GM12878 (cell line): ENCODE results near the gene MYO9B. TPM values are rescaled to one million over a fixed set of nuclear protein-coding genes. Genes with fewer than 3 reads are reported as not detected.
A peak's percentile ranks its signal among the peaks of the same experiment; 100 is the strongest.

Source experiments
- ATAC-seq: fragments of 200-7000 bp; cut with Tn5 transposase; 3 replicates; pipeline ENCODE4 v1.9.1; 2020; ENCODE audit warnings: mild to moderate bottlenecking, moderate library complexity
- BruUV-seq: library from RNA; stranded (reverse); fragments of 400-500 nt; replicated peaks from 2 replicates; lab custom pipeline; 2021; lab: Mats Ljungman, UMichigan
- CTCF ChIA-PET: fragments of 300-600 bp; sonication (Branson Sonifier 250); formaldehyde crosslinking; extraction: SDS; loops from one replicate; lab custom pipeline; 2021; ENCODE audit warnings: inconsistent platforms; lab: Yijun Ruan, JAX
- POLR2A ChIA-PET: fragments of 350-600 bp; formaldehyde crosslinking; extraction: SDS; loops from one replicate; lab custom pipeline; 2021; ENCODE audit warnings: inconsistent platforms; lab: Charles Lee
- RAD21 ChIA-PET: fragments of 300-600 bp; sonication (Branson Sonifier 250); formaldehyde crosslinking; loops from one replicate; lab custom pipeline; 2023; ENCODE audit warnings: antibody characterized with exemption; ENCODE audit not compliant: unreplicated experiment; lab: Charles Lee
- SMC1A ChIA-PET: fragments of 300-600 bp; sonication (Branson Sonifier 250); formaldehyde crosslinking; loops from one replicate; lab custom pipeline; 2023; ENCODE audit not compliant: unreplicated experiment, uncharacterized antibody; lab: Charles Lee
- DNase-seq: peaks from one replicate; pipeline ENCODE4 v3.0.0-alpha.2; 2011; ENCODE audit warnings: low read depth, low spot score
- FAIRE-seq: peaks from 3 replicates; lab custom pipeline; 2011; peaks lifted over from hg19 to GRCh38; lab: Jason Lieb, UNC
- H2AFZ ChIP-seq: 2 replicates; pipeline ENCODE4 v1.6.0; 2011; ENCODE audit warnings: low read depth, low read length, control low read depth; ENCODE audit not compliant: control insufficient read depth
- H3K27ac ChIP-seq: 2 replicates; pipeline ENCODE4 v1.5.1; 2011; ENCODE audit warnings: control low read depth; ENCODE audit not compliant: control insufficient read depth, insufficient read depth
- H3K27me3 ChIP-seq, 2 experiments: replicated peaks in 1 of 2; 2 replicates each; pipeline versions ENCODE4 v1.6.0 to v1.6.1; 2011; ENCODE audit warnings: low read length in 1 of 2; ENCODE audit not compliant: control insufficient read depth in 2 of 2, insufficient read depth in 2 of 2
- H3K36me3 ChIP-seq, 2 experiments: 2 replicates each; pipeline ENCODE4 v1.5.1; 2011; ENCODE audit warnings: low read length in 1 of 2; ENCODE audit not compliant: control insufficient read depth in 2 of 2, insufficient read depth in 2 of 2
- H3K4me1 ChIP-seq: 2 replicates; pipeline ENCODE4 v1.6.1; 2011; ENCODE audit warnings: mild to moderate bottlenecking, low read length, moderate library complexity, mixed read lengths; ENCODE audit not compliant: control insufficient read depth, insufficient read depth
- H3K4me2 ChIP-seq: 2 replicates; pipeline ENCODE4 v1.6.0; 2011; ENCODE audit warnings: control low read depth; ENCODE audit not compliant: control insufficient read depth, insufficient read depth
- H3K4me3 ChIP-seq: fragments of 200-600 bp; sonication (generic); 2 replicates; pipeline ENCODE4 v1.5.1; 2016
- H3K79me2 ChIP-seq: 2 replicates; pipeline ENCODE4 v1.6.0; 2011; ENCODE audit warnings: low read length; ENCODE audit not compliant: control insufficient read depth, insufficient read depth
- H3K9ac ChIP-seq: 2 replicates; pipeline ENCODE4 v1.8.0; 2011; ENCODE audit warnings: low read length, control low read depth, mixed read lengths; ENCODE audit not compliant: control insufficient read depth, insufficient read depth
- H3K9me3 ChIP-seq: replicated peaks from 3 replicates; pipeline ENCODE4 v1.5.1; 2011; ENCODE audit warnings: mild to moderate bottlenecking, low read length; ENCODE audit not compliant: control insufficient read depth, insufficient read depth
- H4K20me1 ChIP-seq: 2 replicates; pipeline ENCODE4 v1.6.0; 2011; ENCODE audit not compliant: control insufficient read depth, insufficient read depth
- CEBPB ChIP-seq, 2 experiments: fragments of 150-350 bp in 1 of 2; IDR thresholded peaks; 2 replicates each; pipeline ENCODE4 v1.6.1; 2012 to 2014; ENCODE audit warnings: low read depth in 2 of 2, low read length in 2 of 2, borderline replicate concordance in 1 of 2, inconsistent platforms in 1 of 2
- HDGF ChIP-seq: fragments of 450-650 bp; IDR thresholded peaks from 2 replicates; pipeline ENCODE4 v1.6.1; 2016; ENCODE audit warnings: antibody characterized with exemption
- NBN ChIP-seq: fragments of 450-650 bp; IDR thresholded peaks from 2 replicates; pipeline ENCODE4 v1.6.1; 2016
- NR2C2 ChIP-seq: IDR thresholded peaks from 2 replicates; pipeline ENCODE4 v1.6.1; 2011; ENCODE audit warnings: borderline replicate concordance, low read depth; ENCODE audit not compliant: control insufficient read depth, insufficient read length
- RAD51 ChIP-seq: fragments of 450-650 bp; IDR thresholded peaks from 2 replicates; pipeline ENCODE4 v1.6.1; 2016; ENCODE audit warnings: moderate library complexity, mild to moderate bottlenecking, inconsistent platforms
- RBBP5 ChIP-seq: fragments of 200-600 bp; sonication (generic); conservative IDR thresholded peaks from 2 replicates; pipeline ENCODE4 v1.6.1; 2016
- WGBS: methylation state at CpG from one replicate; pipeline ENCODE4 v1.1.6; 2016; ENCODE audit warnings: low lambda C conversion rate; ENCODE audit not compliant: insufficient replicate concordance, insufficient coverage; ENCODE audit errors: missing lambda C conversion rate; 5-methylcytosine and 5-hydroxymethylcytosine counted together
- in situ Hi-C: fragments of 300-500 bp; cut with MboI; formaldehyde crosslinking; loops from 9 replicates; pipeline ENCODE4 v1.14.3; 2018; ENCODE audit warnings: mixed read lengths
- intact Hi-C: fragments of 100-400 bp; cut with micrococcal nuclease; formaldehyde crosslinking; loops from one replicate; pipeline ENCODE4 v1.14.2; 2022; ENCODE audit not compliant: unreplicated experiment
- polyA plus RNA-seq, 11 experiments: library from polyadenylated mRNA; depleted of rRNA in 4 of 11; unstranded in 6 of 11; stranded (reverse) in 5 of 11; fragments of >200 nt; fragmentation: Nextera tagmentation in 4 of 11; fragmentation: Illumina TruSeq in 1 of 11; extraction: Ambion mirVana in 4 of 11; extraction: Trizol in 1 of 11; gene quantifications; 1 replicate in 1 of 11; 2 replicates in 10 of 11; pipeline versions ENCODE4 v1.2.1 to v1.2.3, GENCODE V29; 2011 to 2016; ENCODE audit warnings: inconsistent platforms in 2 of 11, missing spikeins in 2 of 11, low read depth in 1 of 11
- total RNA-seq, 4 experiments: library from RNA; depleted of rRNA in 3 of 4; stranded (reverse); fragments of >200 nt in 3 of 4; fragmentation: Illumina TruSeq in 1 of 4; extraction: Trizol in 1 of 4; gene quantifications; 2 replicates each; pipeline versions ENCODE4 v1.2.1 to v1.2.3, GENCODE V29; 2013 to 2021

The MYO9B gene
- total and polyA plus RNA-seq, 10 of the 15 experiments (the other 5 are each of a cell fraction or from before 2014, with no cell fraction given), result 5.4 to 165 (median 45.8) TPM

DNA sequence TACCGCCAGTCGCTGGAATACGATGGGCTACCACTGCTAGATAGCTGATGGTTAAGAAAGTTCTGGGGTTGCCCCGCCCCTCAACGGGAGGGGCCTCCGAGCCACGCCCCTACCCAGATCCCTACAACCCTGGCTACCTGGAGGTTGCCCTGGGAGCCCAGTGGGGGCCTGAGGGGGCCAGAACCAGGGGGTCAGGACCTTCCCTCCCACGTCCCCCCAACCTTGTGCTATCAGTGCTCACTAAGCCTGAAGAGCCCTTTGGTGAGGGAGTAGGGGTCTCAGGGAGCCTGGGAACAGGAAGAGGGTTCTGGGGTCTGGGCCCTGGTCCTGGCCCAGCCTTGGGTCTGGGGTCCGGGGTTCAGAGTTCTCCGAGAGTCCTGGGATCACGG, 159.3 kb downstream of the MYO9B start:
- WGBS, result 2% methylated on average over 11 of the region's 11 CpGs
- 0 out of 2 replicates have a peak, but pooled peaks cover 4% of the 10 kb centered on the region for H3K4me1 ChIP-seq
- intact Hi-C loops, result loop anchor here (2.0 kb wide), 1 partner anchor 160 kb away; the partner anchor contains the start of genes HAUS8 and MYO9B
- H3K4me2 ChIP-seq, result peak overlapping the region; percentile 98
- ChIA-PET CTCF (interaction anchor here (0.6 to 3.9 kb wide), 13 partner anchors 9 to 166 kb away, joined by 3 to 24 read pairs (median 5); partner anchors contain the start of genes OCEL1, USE1 and USHBP1), SMC1A (interaction anchor here (0.7 to 1.8 kb wide), 7 partner anchors 8 to 167 kb away, joined by 3 to 8 read pairs (median 3); partner anchors contain the start of genes BABAM1 and OCEL1), POLR2A (interaction anchor here (0.6 to 3.3 kb wide), 10 partner anchors 9 to 584 kb away, joined by 3 to 31 read pairs (median 4); partner anchors contain the start of genes NR2F6, OCEL1 and USE1), RAD21 (interaction anchor here (0.5 to 3.1 kb wide), 14 partner anchors 9 to 514 kb away, joined by 3 to 21 read pairs (median 4); partner anchors contain the start of genes BABAM1, HAUS8, OCEL1 and USE1)
- H3K79me2 ChIP-seq, result peaks cover 10% of the 10 kb centered on the region
- ATAC-seq (peak; percentile 90), FAIRE-seq (peak; percentile 66), DNase-seq (no peak)
- no peaks in the 10 kb centered on the region; a peak in 1 of 4 replicates for H3K36me3 ChIP-seq
- TF ChIP-seq RAD51 (no peak), CEBPB (IDR thresholded peaks at IDR 0.05; ENCODE audit: borderline replicate concordance in 1 of 2, low read depth in 2 of 2, low read length in 2 of 2) (no peak), HDGF (0 out of 2 replicates have a peak, but pooled peaks have one; percentile 58), RBBP5 (no peak), NR2C2 (no peak), NBN (no peak; the same call in 1 of the 2 replicates)
- peak overlapping the region; percentile 77 for H3K9ac ChIP-seq
- peak overlapping the region; percentile 90 for H2AFZ ChIP-seq
- BruUV-seq, result no TSS peak
- peak overlapping the region; percentile 89 for H3K4me3 ChIP-seq
- in situ Hi-C loops, result no loop called here
- peak overlapping the region; percentile 45 for H3K27ac ChIP-seq
- no peaks in the 10 kb centered on the region for H4K20me1 ChIP-seq
- no peaks in the 10 kb centered on the region for H3K27me3 ChIP-seq
- no peaks in the 10 kb centered on the region for H3K9me3 ChIP-seq
